D721Med (cell line): ENCODE data around the gene NFIC.

Experiments
- DNase-seq: peaks from one replicate; pipeline ENCODE4 v3.0.0; 2011; ENCODE audit warnings: low spot score; ENCODE audit not compliant: insufficient read length
- FAIRE-seq: peaks from 2 replicates; lab custom pipeline; 2011; peaks lifted over from hg19 to GRCh38; lab: Jason Lieb, UNC
- TF ChIP-seq, protein P1 (sequence below): IDR thresholded peaks from 2 replicates; pipeline ENCODE4 v1.5.1; 2012; ENCODE audit warnings: mild to moderate bottlenecking, control low read depth; ENCODE audit not compliant: insufficient read depth; ENCODE audit errors: missing control alignments

The NFIC gene

GRCh38 chr19:3516675-3517207 lies 150.4 kb downstream of the NFIC start:
- FAIRE-seq (no peak), DNase-seq (no peak)
- TF ChIP-seq, protein P1, sequence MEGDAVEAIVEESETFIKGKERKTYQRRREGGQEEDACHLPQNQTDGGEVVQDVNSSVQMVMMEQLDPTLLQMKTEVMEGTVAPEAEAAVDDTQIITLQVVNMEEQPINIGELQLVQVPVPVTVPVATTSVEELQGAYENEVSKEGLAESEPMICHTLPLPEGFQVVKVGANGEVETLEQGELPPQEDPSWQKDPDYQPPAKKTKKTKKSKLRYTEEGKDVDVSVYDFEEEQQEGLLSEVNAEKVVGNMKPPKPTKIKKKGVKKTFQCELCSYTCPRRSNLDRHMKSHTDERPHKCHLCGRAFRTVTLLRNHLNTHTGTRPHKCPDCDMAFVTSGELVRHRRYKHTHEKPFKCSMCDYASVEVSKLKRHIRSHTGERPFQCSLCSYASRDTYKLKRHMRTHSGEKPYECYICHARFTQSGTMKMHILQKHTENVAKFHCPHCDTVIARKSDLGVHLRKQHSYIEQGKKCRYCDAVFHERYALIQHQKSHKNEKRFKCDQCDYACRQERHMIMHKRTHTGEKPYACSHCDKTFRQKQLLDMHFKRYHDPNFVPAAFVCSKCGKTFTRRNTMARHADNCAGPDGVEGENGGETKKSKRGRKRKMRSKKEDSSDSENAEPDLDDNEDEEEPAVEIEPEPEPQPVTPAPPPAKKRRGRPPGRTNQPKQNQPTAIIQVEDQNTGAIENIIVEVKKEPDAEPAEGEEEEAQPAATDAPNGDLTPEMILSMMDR: no peak

DNA sequence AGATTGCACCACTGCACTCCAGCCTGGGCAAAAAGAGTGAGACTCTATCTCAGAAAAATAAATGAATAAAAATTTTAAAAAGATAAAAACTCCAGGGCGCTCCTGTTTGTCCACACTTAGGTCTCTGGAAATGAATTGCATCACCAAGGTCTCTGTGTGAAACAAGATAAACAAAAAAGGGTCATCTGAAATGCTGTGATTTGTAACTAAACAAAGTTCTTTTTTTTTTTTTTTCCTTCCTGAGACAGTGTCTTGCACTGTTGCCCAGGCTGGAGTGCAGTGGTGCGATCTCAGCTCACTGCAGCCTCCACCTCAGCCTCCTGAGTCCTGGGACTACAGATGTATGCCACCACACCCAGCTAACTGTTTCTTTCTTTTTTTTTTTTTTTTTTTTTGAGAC lies 151.3 kb downstream of the NFIC start:
- DNase-seq: no peak
- FAIRE-seq: no peak
- TF ChIP-seq, protein P1: no peak

- FAIRE-seq: no peak
- TF ChIP-seq, protein P1: no peak
- DNase-seq: no peak
Observed at GRCh38 chr19:3518255-3518654, 151.9 kb downstream of the NFIC start.

GRCh38 chr19:3518659-3519058 lies 152.3 kb downstream of the NFIC start:
- FAIRE-seq (no peak), DNase-seq (no peak)
- TF ChIP-seq, protein P1: no peak
